Tibial nerve (tissue), 4 donors: Measurements from ENCODE around the gene TEX44. TPM values are rescaled to one million over a fixed set of nuclear protein-coding genes. Genes with fewer than 3 reads are reported as not detected.

Experiments
- DNase-seq, 2 donors: peaks; one replicate each; pipeline ENCODE4 v3.0.0-alpha.2; 2019; ENCODE audit warnings: low spot score in 2 of 2
- H3K27ac ChIP-seq, 4 donors: fragments of 200-600 bp; sonication (generic) in 3 of 4; one replicate each; pipeline ENCODE4 v1.5.1; 2017 to 2019; ENCODE audit warnings: mild to moderate bottlenecking in 1 of 4
- H3K27me3 ChIP-seq, 2 donors: fragments of 200-600 bp; sonication (generic) in 1 of 2; one replicate each; pipeline versions ENCODE4 v1.5.1 to v1.6.0; 2017 to 2019
- H3K36me3 ChIP-seq, 3 donors: fragments of 200-600 bp; sonication (generic); one replicate each; pipeline ENCODE4 v1.5.1; 2018 to 2019
- H3K4me1 ChIP-seq, 4 donors: fragments of 200-600 bp; sonication (generic) in 3 of 4; one replicate each; pipeline ENCODE4 v1.5.1; 2017 to 2019
- H3K4me3 ChIP-seq, 4 donors: fragments of 200-600 bp; sonication (generic) in 3 of 4; one replicate each; pipeline ENCODE4 v1.5.1; 2017 to 2019; ENCODE audit warnings: mild to moderate bottlenecking in 1 of 4, moderate library complexity in 1 of 4
- H3K9me3 ChIP-seq, 4 donors: fragments of 200-600 bp; sonication (generic) in 3 of 4; one replicate each; pipeline ENCODE4 v1.5.1; 2017 to 2019
- CTCF ChIP-seq, 5 experiments: fragments of 200-600 bp in 3 of 5; fragments of 450-650 bp in 2 of 5; sonication (generic) in 3 of 5; IDR thresholded peaks; one replicate each; pipeline ENCODE4 v1.5.1; 2016 to 2019; ENCODE audit warnings: antibody characterized with exemption in 5 of 5, mild to moderate bottlenecking in 3 of 5, moderate library complexity in 2 of 5
- EP300 ChIP-seq, 2 donors: sonication (generic); formaldehyde crosslinking; IDR thresholded peaks; one replicate each; pipeline ENCODE4 v1.6.1; 2017; ENCODE audit warnings: antibody characterized with exemption in 2 of 2, mild to moderate bottlenecking in 1 of 2
- POLR2A ChIP-seq, 2 donors: fragments of 450-650 bp; IDR thresholded peaks; one replicate each; pipeline ENCODE4 v1.6.1; 2017; ENCODE audit warnings: antibody characterized with exemption in 2 of 2, mild to moderate bottlenecking in 2 of 2, moderate library complexity in 2 of 2
- WGBS, 2 donors: methylation state at CpG; one replicate each; pipeline ENCODE4 v1.1.5; 2018; 5-methylcytosine and 5-hydroxymethylcytosine counted together
- total RNA-seq, 4 donors: library from RNA; depleted of rRNA; stranded (reverse); fragments of >200 nt; gene quantifications; one replicate each; pipeline ENCODE4 v1.1.0, GENCODE V29; 2016

TEX44 gene
- total RNA-seq, 4 donors from 2014 or later: not detected

GRCh38 chr2:231605607-231606091 is 13.0 kb downstream of the TEX44 start:
- TF ChIP-seq POLR2A (IDR thresholded peaks at IDR 0.05): no peak
- TF ChIP-seq EP300 (IDR thresholded peaks at IDR 0.05): no peak
- no peak for TF ChIP-seq CTCF (IDR thresholded peaks at IDR 0.05)
- WGBS, 2 donors: 59 to 81% methylated on average over 3 to 7 of the region's 7 CpGs

GRCh38 chr2:231606941-231607340 is 14.3 kb downstream of the TEX44 start:
- 71% methylated on average over 6 of the region's 6 CpGs for WGBS, 2 donors
- Histone ChIP-seq H3K27ac (peak overlapping the region in 3 of 4 donors; percentile 41 to 97 (median 96)), H3K4me3 (no peak overlapping the region), H3K9me3 (no peaks in the 10 kb centered on the region), H3K4me1 (peaks cover 0 to 52% (median 35%) of the 10 kb centered on the region in 4 donors), H3K36me3 (no peaks in the 10 kb centered on the region), H3K27me3 (no peaks in the 10 kb centered on the region)
- no peak for DNase-seq
- no peak for TF ChIP-seq EP300 (IDR thresholded peaks at IDR 0.05)
- TF ChIP-seq CTCF (IDR thresholded peaks at IDR 0.05): no peak
- no peak for TF ChIP-seq POLR2A (IDR thresholded peaks at IDR 0.05)

More at GRCh38 chr2:231605607-231606091, 13.0 kb downstream of the TEX44 start:
- Histone ChIP-seq H3K27me3 (no peaks in the 10 kb centered on the region), H3K4me3 (no peak overlapping the region), H3K27ac (peak overlapping the region; percentile 95 to 99 (median 96)), H3K9me3 (no peaks in the 10 kb centered on the region), H3K36me3 (no peaks in the 10 kb centered on the region), H3K4me1 (peaks cover 0 to 59% (median 41%) of the 10 kb centered on the region in 4 donors)
- no peak for DNase-seq

- Histone ChIP-seq H3K36me3 (no peaks in the 10 kb centered on the region), H3K27me3 (no peaks in the 10 kb centered on the region), H3K9me3 (no peaks in the 10 kb centered on the region), H3K27ac (peak overlapping the region; percentile 95 to 99 (median 96)), H3K4me3 (no peak overlapping the region), H3K4me1 (peaks cover 4 to 49% (median 28%) of the 10 kb centered on the region in 4 donors)
- DNase-seq: no peak
- TF ChIP-seq POLR2A (IDR thresholded peaks at IDR 0.05) (no peak), EP300 (IDR thresholded peaks at IDR 0.05) (no peak), CTCF (IDR thresholded peaks at IDR 0.05) (peak in 2 of 5 experiments; percentile 11 to 38)
- WGBS, 2 donors: 54 to 60% methylated on average over 9 of the region's 9 CpGs
Observed at GRCh38 chr2:231611273-231612108, 18.8 kb downstream of the TEX44 start.

GRCh38 chr2:231612109-231612455 is 19.4 kb downstream of the TEX44 start:
- no peaks in the 10 kb centered on the region for H3K27me3 ChIP-seq
- peaks cover 4 to 44% (median 28%) of the 10 kb centered on the region in 4 donors for H3K4me1 ChIP-seq
- H3K9me3 ChIP-seq: no peaks in the 10 kb centered on the region
- no peak for TF ChIP-seq POLR2A (IDR thresholded peaks at IDR 0.05)
- no peak for TF ChIP-seq EP300 (IDR thresholded peaks at IDR 0.05)
- no peak for TF ChIP-seq CTCF (IDR thresholded peaks at IDR 0.05)
- H3K36me3 ChIP-seq: no peaks in the 10 kb centered on the region
- WGBS, 2 donors: 42 to 43% methylated on average over 9 to 10 of the region's 10 CpGs
- H3K4me3 ChIP-seq: no peak overlapping the region
- peak overlapping the region; percentile 95 to 99 (median 96) for H3K27ac ChIP-seq
- peak; percentile 33 to 44 for DNase-seq
